ENCODE measurements around the gene APBB1IP.
"Not testable (repeated sequence)": the region's sequence is repeated elsewhere in the genome, so short reads cannot be mapped to it uniquely, and the experiment has no call there.

APBB1IP gene

DNA sequence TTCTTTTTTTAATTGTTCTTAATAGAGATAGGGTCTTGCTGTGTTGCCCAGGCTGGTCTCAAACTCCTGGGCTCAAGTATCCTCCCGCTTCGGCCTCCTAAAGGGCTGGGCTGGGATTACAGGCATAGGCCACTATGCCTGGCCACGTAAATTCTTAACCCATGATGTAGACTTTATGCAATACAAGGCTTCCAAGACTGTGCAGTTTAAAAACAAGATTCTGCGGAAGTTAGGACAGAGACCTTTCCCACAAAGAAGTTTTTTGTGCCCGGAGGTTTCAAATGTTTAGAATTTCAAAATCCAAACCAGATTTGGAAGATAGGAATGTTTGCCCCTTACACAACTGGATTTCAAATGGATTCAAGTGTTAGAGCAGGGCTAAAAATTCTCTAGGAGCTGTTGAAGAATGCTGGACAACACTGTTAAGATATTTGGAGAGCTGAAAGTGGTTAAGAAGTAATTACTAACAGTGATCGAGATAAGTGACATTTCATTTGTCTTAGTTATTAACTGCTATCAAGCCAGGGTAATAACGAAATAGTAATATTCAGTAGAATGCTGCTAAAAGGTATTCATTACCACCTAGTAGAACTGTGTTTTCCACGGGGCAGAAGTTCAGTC, 7.4 kb downstream of the APBB1IP start:
- no peak for DNase-seq

DNA sequence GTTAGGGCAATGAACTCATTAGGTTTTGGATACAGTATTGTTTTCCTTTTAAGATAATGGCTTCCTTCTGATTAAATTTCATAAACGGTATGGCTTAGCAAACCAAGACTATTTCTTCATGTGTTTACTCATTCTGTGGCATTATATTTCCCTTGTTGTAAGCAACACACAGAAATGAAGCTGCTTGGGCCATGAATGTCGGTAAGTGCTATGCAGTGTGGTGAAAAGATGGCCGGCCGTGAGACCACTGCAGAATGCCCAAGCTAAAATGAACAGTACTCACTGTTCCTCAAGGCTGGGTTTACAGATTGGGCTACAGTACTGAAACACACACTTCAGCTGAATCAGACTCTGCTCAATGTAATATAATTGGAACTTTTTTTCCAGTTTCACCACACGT, 8.1 kb downstream of the APBB1IP start:
- DNase-seq, result no peak

GRCh38 chr10:26448292-26448691, 10.2 kb downstream of the APBB1IP start:
- no peak for DNase-seq

DNA sequence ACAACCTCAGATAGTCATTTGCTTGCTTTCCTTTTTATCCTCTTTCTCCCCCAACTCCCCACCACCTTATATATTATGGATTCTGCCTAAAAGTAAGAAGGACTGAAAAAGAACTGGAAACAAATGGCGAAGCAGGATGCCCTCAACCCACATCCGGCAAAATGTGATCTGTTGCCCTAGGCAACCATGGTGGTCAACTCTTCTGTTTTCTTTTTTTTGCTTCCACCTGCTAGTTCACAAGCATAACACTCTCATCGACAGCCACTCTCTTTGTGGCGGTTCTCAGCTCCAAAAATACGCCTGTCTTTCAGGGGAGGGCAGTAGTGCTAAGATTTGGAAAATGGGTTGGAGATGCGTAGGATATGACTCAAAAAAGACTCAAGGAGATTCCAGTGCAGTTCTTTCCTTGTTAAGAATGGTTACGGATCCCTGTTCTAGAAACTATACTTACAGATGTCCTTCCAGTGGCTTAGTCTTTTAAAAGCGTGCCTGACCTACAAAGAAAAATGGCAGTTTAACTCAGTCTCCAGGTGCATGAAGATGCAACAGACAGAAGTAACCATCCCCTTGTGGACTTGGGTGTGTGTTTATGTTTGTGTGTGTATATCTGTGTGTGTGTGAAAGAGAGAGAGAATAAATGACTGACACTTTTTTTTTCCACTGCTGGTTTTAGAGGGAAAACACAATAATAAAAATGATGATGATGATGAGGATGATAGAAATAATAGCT, 10.7 kb downstream of the APBB1IP start:
- peak; percentile 87 for DNase-seq

- no peak for DNase-seq
Measured at GRCh38 chr10:26449726-26450125, 11.6 kb downstream of the APBB1IP start.

- no peak for DNase-seq
Measured at GRCh38 chr10:26451903-26452302, 13.8 kb downstream of the APBB1IP start.

GRCh38 chr10:26453850-26454249, 15.7 kb downstream of the APBB1IP start:
- no peak for DNase-seq

GRCh38 chr10:26454891-26455290, 16.8 kb downstream of the APBB1IP start:
- DNase-seq, result no peak

- DNase-seq, result no peak
Measured at GRCh38 chr10:26455567-26456315, 17.6 kb downstream of the APBB1IP start.

DNA sequence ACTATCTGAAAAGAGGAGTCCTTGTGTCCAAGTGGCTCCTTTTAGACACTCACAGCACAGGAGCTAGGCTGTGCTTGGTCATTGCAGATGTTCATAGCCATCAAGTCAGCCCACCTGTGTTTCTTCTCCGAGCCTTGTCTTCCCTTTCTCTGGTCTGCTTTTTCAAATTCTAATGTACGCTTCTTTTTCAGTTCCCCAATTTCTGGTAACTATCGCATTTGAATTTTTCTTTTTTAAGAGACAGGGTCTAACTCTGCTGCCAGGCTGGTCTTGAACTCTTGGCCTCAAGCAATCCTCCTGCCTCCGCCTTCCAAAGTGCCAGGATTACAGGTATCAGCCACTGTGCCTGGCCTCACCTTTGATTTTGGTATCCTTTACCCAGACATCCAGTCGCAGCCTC, 18.9 kb downstream of the APBB1IP start:
- DNase-seq, result no peak

GRCh38 chr10:26460736-26461135, 22.6 kb downstream of the APBB1IP start:
- no peak for DNase-seq

DNA sequence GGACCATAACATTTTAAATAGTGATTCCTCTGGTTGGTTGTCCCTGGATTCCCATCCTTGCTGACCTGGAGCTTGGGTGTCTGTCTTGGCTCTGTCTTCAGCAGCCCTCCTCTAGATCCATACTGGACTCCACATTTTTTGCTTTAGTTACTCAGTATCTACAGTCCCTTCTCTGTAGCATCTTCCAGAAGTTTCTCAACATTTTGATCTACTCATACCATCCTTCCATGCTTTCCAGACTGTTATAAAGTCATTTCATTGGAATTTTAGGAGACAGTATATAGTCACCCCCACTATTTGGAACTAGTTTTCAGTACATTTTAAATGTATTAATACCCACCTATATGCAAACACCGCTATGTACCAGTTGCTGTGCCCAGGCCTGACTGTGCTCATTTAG, 25.8 kb downstream of the APBB1IP start:
- DNase-seq, result no peak

GRCh38 chr10:26464632-26465280, 26.6 kb downstream of the APBB1IP start:
- DNase-seq, result no peak

GRCh38 chr10:26466531-26466930, 28.4 kb downstream of the APBB1IP start:
- not testable (repeated sequence) for DNase-seq

DNA sequence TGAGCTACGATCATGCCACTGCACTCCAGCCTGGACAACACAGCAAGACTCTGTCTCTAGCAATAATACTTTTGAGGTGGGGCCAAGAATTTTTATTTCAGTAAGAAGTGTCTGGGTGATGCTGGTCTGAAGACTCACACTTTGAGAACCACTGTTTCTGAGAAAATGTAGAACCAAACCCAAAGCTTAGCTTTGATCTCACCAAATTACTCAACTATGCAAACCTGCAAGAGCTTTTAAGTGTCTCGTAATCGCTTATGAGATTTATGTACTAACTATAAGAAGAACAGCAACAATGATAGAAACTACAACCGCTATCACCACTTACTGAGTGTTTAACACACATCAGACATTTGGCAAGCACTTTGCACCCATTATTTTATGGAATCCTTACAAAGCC, 29.5 kb downstream of the APBB1IP start:
- DNase-seq, result no peak

- no peak for DNase-seq
Measured at GRCh38 chr10:26468291-26468690, 30.1 kb downstream of the APBB1IP start.

GRCh38 chr10:26468700-26469099, 30.6 kb downstream of the APBB1IP start:
- peak; percentile 76 for DNase-seq

DNA sequence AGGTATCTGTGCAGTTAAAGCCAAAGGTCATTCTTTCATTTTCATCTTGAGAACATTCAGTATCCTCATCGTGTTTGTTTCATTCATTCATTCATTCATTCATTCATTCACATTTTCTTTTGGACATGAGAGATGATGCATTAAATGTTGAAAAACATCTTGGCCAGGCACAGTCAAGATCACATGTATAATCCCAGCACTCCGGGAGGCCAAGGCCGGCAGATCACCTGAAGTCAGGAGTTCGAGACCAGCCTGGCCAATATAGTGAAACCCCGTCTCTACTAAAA, 34.3 kb downstream of the APBB1IP start:
- no peak for DNase-seq

- no peak for DNase-seq
Measured at GRCh38 chr10:26474026-26474425, 35.9 kb downstream of the APBB1IP start.

DNA sequence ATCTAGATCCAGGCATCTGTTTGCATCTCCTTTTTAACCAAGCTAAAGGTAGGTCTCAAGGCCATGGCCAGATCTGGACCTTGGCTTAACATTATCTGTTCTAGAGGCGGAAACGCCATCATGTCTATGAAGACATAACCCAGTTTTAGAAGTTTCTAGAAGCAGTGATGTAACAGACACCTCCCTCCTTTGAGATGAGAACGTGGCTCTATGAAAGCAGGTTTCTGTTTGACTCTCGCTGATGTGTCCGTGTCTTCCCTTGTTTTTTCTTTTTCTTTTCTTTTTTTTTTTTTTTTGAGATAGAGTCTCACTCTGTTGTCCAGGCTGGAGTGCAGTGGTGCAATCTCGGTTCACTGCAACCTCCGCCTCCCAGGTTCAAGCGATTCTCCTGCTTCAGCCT, 36.7 kb downstream of the APBB1IP start:
- not testable (repeated sequence) for DNase-seq

DNA sequence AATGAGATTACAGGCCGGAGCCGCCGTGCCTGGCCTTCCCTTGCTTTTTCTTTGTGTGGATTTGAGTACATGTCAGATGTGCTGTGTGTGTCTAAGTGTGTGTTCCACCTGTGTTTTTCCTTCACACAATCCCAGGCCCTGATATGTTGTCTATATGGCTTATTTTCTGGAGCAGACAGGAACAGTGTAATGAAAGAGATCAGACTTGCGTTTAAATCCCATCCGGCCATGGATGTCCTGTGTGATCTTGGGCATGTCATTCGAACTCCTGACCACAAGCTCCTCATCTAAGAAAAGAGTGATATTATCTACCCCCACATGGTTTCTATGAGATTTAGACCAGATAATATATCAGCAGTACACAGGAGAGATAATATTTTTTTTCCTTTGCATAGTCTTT, 37.2 kb downstream of the APBB1IP start:
- no peak for DNase-seq

DNA sequence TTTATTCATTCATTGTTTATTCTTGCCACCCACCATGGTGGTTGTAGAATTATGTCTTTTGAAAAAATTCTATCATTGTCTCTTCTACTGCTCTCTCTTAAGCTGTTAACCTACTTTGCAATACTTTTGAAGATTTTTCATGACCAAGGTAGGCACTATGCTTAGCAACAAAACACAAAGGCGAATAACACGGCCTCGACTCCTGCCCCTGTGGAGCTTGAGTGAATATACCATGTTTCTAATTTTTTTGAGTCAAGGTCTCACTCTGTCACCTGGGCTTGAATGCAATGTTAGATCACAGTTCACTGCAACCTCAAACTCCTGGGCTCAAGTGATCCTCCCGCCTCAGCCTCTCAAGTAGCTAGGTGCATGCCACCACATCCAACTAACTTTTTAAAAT, 39.4 kb downstream of the APBB1IP start:
- no peak for DNase-seq

- no peak for DNase-seq
Measured at GRCh38 chr10:26478061-26478460, 39.9 kb downstream of the APBB1IP start.
